ENCODE results near the gene MRPL17. TPM values are rescaled to one million over a fixed set of nuclear protein-coding genes. Genes with fewer than 3 reads are reported as not detected.
A peak's percentile ranks its signal among the peaks of the same experiment; 100 is the strongest.

Gene MRPL17
- total RNA-seq, 4 donors from 2014 or later: 17.1 to 35.2 (median 26.4) TPM

- no peak for DNase-seq (ENCODE audit: low spot score in 2 of 2)
- H3K27ac ChIP-seq: peak overlapping the region; percentile 71
- H3K36me3 ChIP-seq: no peaks in the 10 kb centered on the region
- H3K4me3 ChIP-seq: peak overlapping the region; percentile 54
- 62% methylated on average over 8 of the region's 9 CpGs for WGBS
- H3K4me1 ChIP-seq: peaks cover 19% of the 10 kb centered on the region
- no peaks in the 10 kb centered on the region for H3K9me3 ChIP-seq
- no peaks in the 10 kb centered on the region for H3K27me3 ChIP-seq
- TF ChIP-seq CTCF (IDR thresholded peaks at IDR 0.05): no peak
- TF ChIP-seq POLR2A (IDR thresholded peaks at IDR 0.05): no peak
- TF ChIP-seq EP300 (IDR thresholded peaks at IDR 0.05): no peak
Measured at GRCh38 chr11:6654281-6655019, 28.7 kb downstream of the MRPL17 start.

GRCh38 chr11:6653656-6654055 lies 29.5 kb downstream of the MRPL17 start:
- no peak for DNase-seq (ENCODE audit: low spot score in 2 of 2)
- Histone ChIP-seq H3K4me3 (no peak overlapping the region), H3K27me3 (no peaks in the 10 kb centered on the region), H3K4me1 (peaks cover 19% of the 10 kb centered on the region), H3K36me3 (no peaks in the 10 kb centered on the region), H3K27ac (no peak overlapping the region), H3K9me3 (no peaks in the 10 kb centered on the region)
- 91% methylated on average over 2 of the region's 2 CpGs for WGBS
- TF ChIP-seq EP300 (IDR thresholded peaks at IDR 0.05): no peak
- no peak for TF ChIP-seq POLR2A (IDR thresholded peaks at IDR 0.05)
- TF ChIP-seq POLR2AphosphoS5 (IDR thresholded peaks at IDR 0.05): no peak
- no peak for TF ChIP-seq CTCF (IDR thresholded peaks at IDR 0.05)

- WGBS: 87% methylated on average over 1 of the region's 1 CpG
- Histone ChIP-seq H3K9me3 (no peaks in the 10 kb centered on the region), H3K4me3 (no peak overlapping the region), H3K36me3 (no peaks in the 10 kb centered on the region), H3K27ac (no peak overlapping the region), H3K27me3 (no peaks in the 10 kb centered on the region), H3K4me1 (peaks cover 19% of the 10 kb centered on the region)
- no peak for DNase-seq (ENCODE audit: low spot score in 2 of 2)
- TF ChIP-seq CTCF (IDR thresholded peaks at IDR 0.05) (no peak), EP300 (IDR thresholded peaks at IDR 0.05) (no peak), POLR2AphosphoS5 (IDR thresholded peaks at IDR 0.05) (no peak), POLR2A (IDR thresholded peaks at IDR 0.05) (no peak)
Measured at GRCh38 chr11:6653097-6653496, 30.0 kb downstream of the MRPL17 start.

GRCh38 chr11:6652182-6652581 lies 31.0 kb downstream of the MRPL17 start:
- no peak for TF ChIP-seq EP300 (IDR thresholded peaks at IDR 0.05)
- no peak for DNase-seq (ENCODE audit: low spot score in 2 of 2)
- Histone ChIP-seq H3K9me3 (no peaks in the 10 kb centered on the region), H3K36me3 (no peaks in the 10 kb centered on the region), H3K27me3 (no peaks in the 10 kb centered on the region), H3K4me3 (no peak overlapping the region), H3K27ac (no peak overlapping the region), H3K4me1 (peaks cover 24% of the 10 kb centered on the region)
- 63% methylated on average over 3 of the region's 3 CpGs for WGBS

- WGBS: 77% methylated on average over 6 of the region's 6 CpGs
- DNase-seq (ENCODE audit: low spot score in 2 of 2): no peak
- H3K36me3 ChIP-seq: no peaks in the 10 kb centered on the region
- H3K4me3 ChIP-seq: no peak overlapping the region
- no peaks in the 10 kb centered on the region for H3K27me3 ChIP-seq
- no peak for TF ChIP-seq EP300 (IDR thresholded peaks at IDR 0.05)
- no peak for TF ChIP-seq POLR2AphosphoS5 (IDR thresholded peaks at IDR 0.05)
- no peak for TF ChIP-seq POLR2A (IDR thresholded peaks at IDR 0.05)
- no peak for TF ChIP-seq CTCF (IDR thresholded peaks at IDR 0.05)
- H3K27ac ChIP-seq: no peak overlapping the region
- peaks cover 33% of the 10 kb centered on the region for H3K4me1 ChIP-seq
- H3K9me3 ChIP-seq: no peaks in the 10 kb centered on the region
Measured at GRCh38 chr11:6650980-6651379, 32.2 kb downstream of the MRPL17 start.

GRCh38 chr11:6650104-6650503 lies 33.0 kb downstream of the MRPL17 start:
- no peaks in the 10 kb centered on the region for H3K9me3 ChIP-seq
- TF ChIP-seq POLR2A (IDR thresholded peaks at IDR 0.05) (no peak), EP300 (IDR thresholded peaks at IDR 0.05) (no peak), CTCF (IDR thresholded peaks at IDR 0.05) (no peak), POLR2AphosphoS5 (IDR thresholded peaks at IDR 0.05) (no peak)
- H3K36me3 ChIP-seq: no peaks in the 10 kb centered on the region
- no peak overlapping the region for H3K4me3 ChIP-seq
- peaks cover 36% of the 10 kb centered on the region for H3K4me1 ChIP-seq
- no peak for DNase-seq (ENCODE audit: low spot score in 2 of 2)
- no peaks in the 10 kb centered on the region for H3K27me3 ChIP-seq
- H3K27ac ChIP-seq: no peak overlapping the region
